Measurements from ENCODE around the gene EEPD1. TPM values are rescaled to one million over a fixed set of nuclear protein-coding genes. Genes with fewer than 3 reads are reported as not detected.

The EEPD1 gene
- polyA plus RNA-seq, 1 of the 3 experiments (the other 2 are of a cell fraction): 5.0 TPM

DNA sequence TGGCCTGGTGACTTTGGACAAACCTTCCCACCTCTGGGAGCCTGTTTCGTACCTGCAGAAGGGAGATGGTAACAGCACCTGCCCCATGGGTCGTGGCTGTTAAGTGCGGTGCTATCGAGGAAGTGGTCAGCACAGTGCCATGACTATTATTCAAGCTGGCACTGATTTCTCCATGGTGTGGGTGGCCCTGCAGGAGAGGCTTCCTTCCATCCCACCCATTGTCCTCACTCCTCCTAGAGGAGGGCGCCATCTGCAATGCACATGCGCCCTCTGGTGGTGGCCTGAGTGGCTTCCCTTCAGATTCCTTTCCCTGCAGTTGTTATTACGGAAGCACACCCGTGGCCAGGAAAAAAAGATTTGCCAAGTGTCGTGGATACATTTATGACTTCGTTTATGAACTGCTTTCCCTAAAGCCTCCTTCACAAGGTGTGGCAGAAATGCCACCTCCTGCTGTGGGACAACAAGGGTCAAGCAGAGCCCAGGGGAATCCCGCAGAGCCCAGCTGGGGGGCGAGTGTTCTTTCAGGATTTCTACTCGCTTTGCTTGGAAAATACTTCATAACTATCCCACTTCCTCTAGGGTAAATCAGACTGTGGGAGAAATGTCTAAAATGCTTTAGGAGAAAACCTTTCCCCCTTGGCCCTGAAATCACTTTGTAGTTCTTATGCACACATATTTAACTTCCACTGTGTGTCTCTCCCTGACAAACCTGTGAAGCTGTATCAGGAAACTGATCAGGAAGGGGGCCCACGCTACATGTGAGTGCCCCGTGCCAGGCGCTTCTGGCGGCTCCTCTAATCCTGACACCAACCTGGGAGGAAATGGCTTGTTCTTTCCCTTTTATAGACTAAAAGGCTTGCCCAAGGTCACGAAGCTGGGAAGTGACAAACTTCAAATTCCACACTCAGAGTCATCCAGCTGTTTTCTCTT lies 138.6 kb downstream of the EEPD1 start:
- no peaks in the 10 kb centered on the region for H3K27me3 ChIP-seq (ENCODE audit: insufficient read depth)
- H3K9ac ChIP-seq: peak overlapping the region; percentile 14; the same call in 1 of the 2 replicates
- H2AFZ ChIP-seq (ENCODE audit: low read depth): peak overlapping the region; percentile 85
- 44% methylated on average over 18 of the region's 18 CpGs for WGBS (ENCODE audit: low lambda C conversion rate)
- DNase-seq: peak; percentile 93
- peak overlapping the region in 1 of 2 experiments; percentile 1; a peak in 1 of 4 replicates for H3K27ac ChIP-seq (ENCODE audit: low read depth in 2 of 2, low read length in 1 of 2)
- no peaks in the 10 kb centered on the region for H3K9me3 ChIP-seq
- H3K36me3 ChIP-seq (replicated peaks in 1 of 2; ENCODE audit: control insufficient read depth in 1 of 2, insufficient read depth in 2 of 2, low read length in 1 of 2): peaks cover 0 to 3% of the 10 kb centered on the region in 2 experiments
- peak overlapping the region; percentile 59 for H3K4me2 ChIP-seq
- peak overlapping the region; percentile 18 to 37; a peak in 3 of 4 replicates for H3K4me3 ChIP-seq (ENCODE audit: low read depth in 2 of 2, low read length in 1 of 2)
- H3K9me2 ChIP-seq: no peaks in the 10 kb centered on the region
- H3K4me1 ChIP-seq (ENCODE audit: control insufficient read depth in 1 of 2, insufficient read depth in 2 of 2, low read depth in 1 of 2, low read length in 1 of 2): peaks cover 4 to 14% of the 10 kb centered on the region in 2 experiments; a peak in 1 of 4 replicates
- CTCF ChIA-PET: interaction anchor here (0.6 to 25.4 kb wide), 85 partner anchors 10 to 399 kb away, joined by 3 to 369 read pairs (median 4); no protein-coding TSS in a partner anchor
- H3K79me2 ChIP-seq (ENCODE audit: insufficient read depth): no peaks in the 10 kb centered on the region
- no peaks in the 10 kb centered on the region for H4K20me1 ChIP-seq (ENCODE audit: insufficient read depth)
- POLR2A ChIA-PET: interaction anchor here (1.0 kb wide), 2 partner anchors 207 to 307 kb away, joined by 3 to 7 read pairs; no protein-coding TSS in a partner anchor
- TF ChIP-seq SMC3 (IDR thresholded peaks at IDR 0.05; ENCODE audit: low read depth, low read length): peak; percentile 100
- 0 out of 2 replicates have a peak, but pooled peaks have one; percentile 34 for TF ChIP-seq FOXJ3 (CRISPR knock-in tag; IDR thresholded peaks at IDR 0.05)
- no peak for TF ChIP-seq RXRA (IDR thresholded peaks at IDR 0.05; ENCODE audit: borderline replicate concordance, low read depth)
- TF ChIP-seq, protein P1, sequence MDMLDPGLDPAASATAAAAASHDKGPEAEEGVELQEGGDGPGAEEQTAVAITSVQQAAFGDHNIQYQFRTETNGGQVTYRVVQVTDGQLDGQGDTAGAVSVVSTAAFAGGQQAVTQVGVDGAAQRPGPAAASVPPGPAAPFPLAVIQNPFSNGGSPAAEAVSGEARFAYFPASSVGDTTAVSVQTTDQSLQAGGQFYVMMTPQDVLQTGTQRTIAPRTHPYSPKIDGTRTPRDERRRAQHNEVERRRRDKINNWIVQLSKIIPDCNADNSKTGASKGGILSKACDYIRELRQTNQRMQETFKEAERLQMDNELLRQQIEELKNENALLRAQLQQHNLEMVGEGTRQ (IDR thresholded peaks at IDR 0.05; ENCODE audit: borderline replicate concordance, low read depth, low read length): peak; percentile 11; the same call in 1 of the 2 replicates
- TF ChIP-seq TCF12 (IDR thresholded peaks at IDR 0.05): no peak
- TF ChIP-seq RAD21 (IDR thresholded peaks at IDR 0.05; ENCODE audit: low read length): peak; percentile 100
- TF ChIP-seq, protein P2, sequence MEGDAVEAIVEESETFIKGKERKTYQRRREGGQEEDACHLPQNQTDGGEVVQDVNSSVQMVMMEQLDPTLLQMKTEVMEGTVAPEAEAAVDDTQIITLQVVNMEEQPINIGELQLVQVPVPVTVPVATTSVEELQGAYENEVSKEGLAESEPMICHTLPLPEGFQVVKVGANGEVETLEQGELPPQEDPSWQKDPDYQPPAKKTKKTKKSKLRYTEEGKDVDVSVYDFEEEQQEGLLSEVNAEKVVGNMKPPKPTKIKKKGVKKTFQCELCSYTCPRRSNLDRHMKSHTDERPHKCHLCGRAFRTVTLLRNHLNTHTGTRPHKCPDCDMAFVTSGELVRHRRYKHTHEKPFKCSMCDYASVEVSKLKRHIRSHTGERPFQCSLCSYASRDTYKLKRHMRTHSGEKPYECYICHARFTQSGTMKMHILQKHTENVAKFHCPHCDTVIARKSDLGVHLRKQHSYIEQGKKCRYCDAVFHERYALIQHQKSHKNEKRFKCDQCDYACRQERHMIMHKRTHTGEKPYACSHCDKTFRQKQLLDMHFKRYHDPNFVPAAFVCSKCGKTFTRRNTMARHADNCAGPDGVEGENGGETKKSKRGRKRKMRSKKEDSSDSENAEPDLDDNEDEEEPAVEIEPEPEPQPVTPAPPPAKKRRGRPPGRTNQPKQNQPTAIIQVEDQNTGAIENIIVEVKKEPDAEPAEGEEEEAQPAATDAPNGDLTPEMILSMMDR (IDR thresholded peaks at IDR 0.05): peak; percentile 100
- TF ChIP-seq RCOR1 (IDR thresholded peaks at IDR 0.05; ENCODE audit: low read length): peak; percentile 57; the same call in 1 of the 2 replicates
- peak; percentile 55 for TF ChIP-seq CHD2 (IDR thresholded peaks at IDR 0.05; ENCODE audit: low read length, partially characterized antibody)
- TF ChIP-seq NRF1 (IDR thresholded peaks at IDR 0.05; ENCODE audit: low read depth, low read length): 0 out of 2 replicates have a peak, but pooled peaks have one; percentile 34
- TF ChIP-seq, protein P3, sequence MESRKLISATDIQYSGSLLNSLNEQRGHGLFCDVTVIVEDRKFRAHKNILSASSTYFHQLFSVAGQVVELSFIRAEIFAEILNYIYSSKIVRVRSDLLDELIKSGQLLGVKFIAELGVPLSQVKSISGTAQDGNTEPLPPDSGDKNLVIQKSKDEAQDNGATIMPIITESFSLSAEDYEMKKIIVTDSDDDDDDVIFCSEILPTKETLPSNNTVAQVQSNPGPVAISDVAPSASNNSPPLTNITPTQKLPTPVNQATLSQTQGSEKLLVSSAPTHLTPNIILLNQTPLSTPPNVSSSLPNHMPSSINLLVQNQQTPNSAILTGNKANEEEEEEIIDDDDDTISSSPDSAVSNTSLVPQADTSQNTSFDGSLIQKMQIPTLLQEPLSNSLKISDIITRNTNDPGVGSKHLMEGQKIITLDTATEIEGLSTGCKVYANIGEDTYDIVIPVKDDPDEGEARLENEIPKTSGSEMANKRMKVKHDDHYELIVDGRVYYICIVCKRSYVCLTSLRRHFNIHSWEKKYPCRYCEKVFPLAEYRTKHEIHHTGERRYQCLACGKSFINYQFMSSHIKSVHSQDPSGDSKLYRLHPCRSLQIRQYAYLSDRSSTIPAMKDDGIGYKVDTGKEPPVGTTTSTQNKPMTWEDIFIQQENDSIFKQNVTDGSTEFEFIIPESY (IDR thresholded peaks at IDR 0.05; ENCODE audit: borderline replicate concordance, low read depth): no peak
- H3F3A ChIP-seq (replicated peaks; ENCODE audit: insufficient read depth): no peaks in the 10 kb centered on the region

Measured in SK-N-SH (cell line).